Thyroid gland (tissue), 4 donors: ENCODE results near the gene CR1.

Source experiments
- CTCF ChIP-seq, 6 experiments: fragments of 200-600 bp in 3 of 6; fragments of 450-650 bp in 3 of 6; sonication (generic) in 3 of 6; IDR thresholded peaks; one replicate each; pipeline ENCODE4 v1.5.1; 2016 to 2019; ENCODE audit warnings: antibody characterized with exemption in 6 of 6, mild to moderate bottlenecking in 2 of 6, inconsistent platforms in 1 of 6, moderate library complexity in 1 of 6
- POLR2A ChIP-seq, 2 donors: fragments of 450-650 bp; IDR thresholded peaks; one replicate each; pipeline ENCODE4 v1.6.1; 2017; ENCODE audit warnings: antibody characterized with exemption in 2 of 2, mild to moderate bottlenecking in 2 of 2, moderate library complexity in 1 of 2

DNA sequence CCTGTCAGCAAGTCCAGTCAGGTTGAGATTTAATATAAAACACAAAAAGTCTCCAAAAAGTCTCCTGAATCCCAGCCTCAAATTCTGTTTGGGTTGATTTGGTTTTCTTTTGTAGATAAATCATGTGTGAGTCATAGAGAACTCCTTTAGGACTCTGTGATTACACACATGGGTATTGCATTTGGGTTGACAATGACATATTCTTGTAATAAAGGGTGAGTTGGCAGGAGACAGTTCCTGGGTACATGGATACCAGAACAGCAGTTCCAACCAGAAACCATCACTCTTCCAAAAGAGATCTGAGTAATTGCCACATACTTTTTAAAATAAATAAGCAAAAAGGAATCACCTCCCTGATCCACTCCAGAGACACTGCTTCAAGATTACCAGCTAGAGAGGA, 32.9 kb upstream of the CR1 start:
- TF ChIP-seq CTCF (IDR thresholded peaks at IDR 0.05) (no peak), POLR2A (IDR thresholded peaks at IDR 0.05) (no peak)
